Cardiac muscle cell (in vitro differentiated cells and primary cell): Measurements from ENCODE around the gene CLEC3B. TPM values are rescaled to one million over a fixed set of nuclear protein-coding genes. Genes with fewer than 3 reads are reported as not detected.

Experiments used
- DNase-seq, 2 donors: peaks; one replicate each; pipeline versions ENCODE4 v3.0.0 to v3.0.0-alpha.2; 2010 to 2017; ENCODE audit warnings: low read depth in 1 of 2, low spot score in 1 of 2
- H3K27ac ChIP-seq: fragments of 200-600 bp; sonication (generic); 2 replicates; pipeline ENCODE4 v1.5.1; 2016
- H3K27me3 ChIP-seq: fragments of 200-600 bp; sonication (generic); 2 replicates; pipeline ENCODE4 v1.6.0; 2016; ENCODE audit warnings: control low read depth
- H3K36me3 ChIP-seq: fragments of 200-600 bp; sonication (generic); 2 replicates; pipeline ENCODE4 v1.5.1; 2016; ENCODE audit warnings: control low read depth
- H3K4me1 ChIP-seq: fragments of 200-600 bp; sonication (generic); 2 replicates; pipeline ENCODE4 v1.8.1; 2017; ENCODE audit warnings: low read depth, mild to moderate bottlenecking, mixed run types
- H3K4me3 ChIP-seq: fragments of 200-600 bp; sonication (generic); 2 replicates; pipeline ENCODE4 v1.5.1; 2016; ENCODE audit warnings: mild to moderate bottlenecking
- H3K9me3 ChIP-seq: fragments of 200-600 bp; sonication (generic); 2 replicates; pipeline ENCODE4 v1.5.1; 2017; ENCODE audit warnings: low read depth, mild to moderate bottlenecking, control low read depth
- CTCF ChIP-seq: IDR thresholded peaks from 2 replicates; pipeline ENCODE4 v1.5.1; 2012; ENCODE audit warnings: low read depth, mild to moderate bottlenecking, low read length
- polyA plus RNA-seq: library from polyadenylated mRNA; unstranded; fragments of >200 nt; fragmentation: Nextera tagmentation; extraction: Ambion mirVana; gene quantifications from 2 replicates; pipeline ENCODE4 v1.2.1, GENCODE V29; 2016
- total RNA-seq: library from RNA; depleted of rRNA; stranded (reverse); fragments of >200 nt; gene quantifications from 2 replicates; pipeline ENCODE4 v1.2.3, GENCODE V29; 2016

CLEC3B gene
- total and polyA plus RNA-seq, 2 experiments from 2014 or later: 0.21 to 1.3 TPM

DNA sequence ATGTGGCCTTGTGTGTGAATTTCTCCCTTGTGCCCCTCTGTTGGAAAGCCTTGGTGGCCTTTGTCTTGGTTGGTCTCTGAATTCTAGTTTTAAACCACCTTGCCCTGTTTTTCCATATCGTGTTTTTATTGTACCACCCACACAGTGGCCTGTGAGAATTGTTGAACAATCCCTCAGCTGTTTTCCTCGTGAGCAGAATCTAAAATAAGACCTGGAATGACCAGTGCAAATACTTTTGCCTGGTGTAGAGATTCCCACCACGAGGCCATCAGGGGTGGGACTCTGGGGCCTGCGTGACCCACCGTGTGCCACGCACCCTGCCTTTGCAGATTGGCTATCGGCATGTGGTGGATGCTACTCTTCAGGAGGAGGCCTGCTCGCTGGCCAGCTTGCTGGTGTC, 19.0 kb upstream of the CLEC3B start:
- no peak for DNase-seq
- no peak overlapping the region for H3K4me3 ChIP-seq
- no peak for TF ChIP-seq CTCF
- no peaks in the 10 kb centered on the region for H3K9me3 ChIP-seq
- no peak overlapping the region for H3K27ac ChIP-seq
- H3K27me3 ChIP-seq: no peaks in the 10 kb centered on the region
- H3K36me3 ChIP-seq: peaks cover 9% of the 10 kb centered on the region
- H3K4me1 ChIP-seq: no peaks in the 10 kb centered on the region

DNA sequence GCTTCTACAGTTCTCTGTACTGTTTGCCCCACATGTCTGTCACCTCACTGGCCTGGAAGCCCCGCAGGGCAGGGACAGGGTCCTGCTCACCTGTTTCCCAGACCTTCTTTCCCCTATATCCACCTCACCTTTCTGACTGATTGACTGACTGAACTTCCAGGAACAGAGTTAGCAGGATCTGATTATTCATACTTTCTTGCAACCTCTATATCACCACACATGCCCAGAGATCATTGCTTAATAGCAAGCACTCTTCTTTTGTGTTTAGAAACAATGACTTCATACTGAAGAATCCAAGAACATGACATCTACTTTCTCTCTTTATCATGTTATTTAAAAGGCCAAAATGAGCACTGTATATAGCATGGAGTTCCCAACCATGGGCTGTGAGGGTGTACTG, 18.0 kb upstream of the CLEC3B start:
- H3K4me1 ChIP-seq: no peaks in the 10 kb centered on the region
- DNase-seq: peak in 1 of 2 donors; percentile 62
- no peak overlapping the region for H3K27ac ChIP-seq
- peaks cover 15% of the 10 kb centered on the region for H3K36me3 ChIP-seq
- no peak for TF ChIP-seq CTCF
- no peaks in the 10 kb centered on the region for H3K27me3 ChIP-seq
- no peak overlapping the region for H3K4me3 ChIP-seq
- no peaks in the 10 kb centered on the region for H3K9me3 ChIP-seq

DNA sequence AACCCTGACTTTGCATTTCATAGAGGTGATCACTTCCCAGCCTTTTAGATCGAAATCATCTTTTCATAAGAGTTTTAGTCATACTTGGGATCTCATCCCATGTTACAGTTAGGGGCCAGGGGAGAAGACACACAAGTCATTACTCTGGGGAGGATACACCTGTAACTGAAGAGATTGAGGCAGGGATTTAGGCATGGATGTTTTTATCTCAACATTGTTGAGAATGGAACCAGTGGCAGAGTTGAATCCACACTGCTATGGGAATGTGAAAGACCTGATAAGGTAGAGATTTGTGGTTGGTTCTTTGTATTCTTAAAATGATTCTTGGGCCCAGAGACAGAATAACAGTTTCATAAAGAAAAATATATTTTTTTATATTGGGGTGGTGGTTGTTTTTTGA, 16.2 kb upstream of the CLEC3B start:
- H3K4me1 ChIP-seq: no peaks in the 10 kb centered on the region
- H3K4me3 ChIP-seq: no peak overlapping the region
- H3K36me3 ChIP-seq: peaks cover 11% of the 10 kb centered on the region
- no peaks in the 10 kb centered on the region for H3K27me3 ChIP-seq
- no peaks in the 10 kb centered on the region for H3K9me3 ChIP-seq
- no peak for DNase-seq
- H3K27ac ChIP-seq: no peak overlapping the region
- TF ChIP-seq CTCF: no peak

GRCh38 chr3:45010811-45011333, 15.2 kb upstream of the CLEC3B start:
- DNase-seq: peak in 1 of 2 donors; percentile 57
- no peak overlapping the region for H3K4me3 ChIP-seq
- no peaks in the 10 kb centered on the region for H3K27me3 ChIP-seq
- H3K9me3 ChIP-seq: no peaks in the 10 kb centered on the region
- no peaks in the 10 kb centered on the region for H3K4me1 ChIP-seq
- H3K36me3 ChIP-seq: peaks cover 7% of the 10 kb centered on the region
- TF ChIP-seq CTCF: no peak
- H3K27ac ChIP-seq: no peak overlapping the region

- no peak for TF ChIP-seq CTCF
- Histone ChIP-seq H3K9me3 (no peaks in the 10 kb centered on the region), H3K4me1 (no peaks in the 10 kb centered on the region), H3K4me3 (no peak overlapping the region), H3K27ac (no peak overlapping the region), H3K36me3 (peaks cover 7% of the 10 kb centered on the region), H3K27me3 (no peaks in the 10 kb centered on the region)
- DNase-seq: peak in 1 of 2 donors; percentile 95
These were observed 14.2 kb upstream of the CLEC3B start for GRCh38 chr3:45011756-45012508.
